ENCODE results near the gene NOTCH4.
A peak's percentile ranks its signal among the peaks of the same experiment; 100 is the strongest.

Gene NOTCH4

GRCh38 chr6:32178547-32179440, 45.1 kb downstream of the NOTCH4 start:
- DNase-seq, result peak; percentile 60

- DNase-seq, result peak; percentile 100
Observed at GRCh38 chr6:32177788-32178546, 45.9 kb downstream of the NOTCH4 start, which contains the start of gene RNF5. Gene RNF5, plus strand, starts transcription at chr6:32178405. Its CDS starts 107 bp downstream, at chr6:32178512.

GRCh38 chr6:32177183-32177787, 46.6 kb downstream of the NOTCH4 start:
- DNase-seq, result peak; percentile 88

GRCh38 chr6:32176476-32177182, 47.2 kb downstream of the NOTCH4 start:
- peak; percentile 69 for DNase-seq

- peak; percentile 98 for DNase-seq
Observed at GRCh38 chr6:32175711-32176475, 48.0 kb downstream of the NOTCH4 start, which contains the start of gene AGPAT1. Gene AGPAT1, minus strand, starts transcription at chr6:32176084. Its CDS starts 4,588 bp downstream, at chr6:32171496.

- no peak for DNase-seq
Observed at GRCh38 chr6:32175322-32175710, 48.6 kb downstream of the NOTCH4 start.

- no peak for DNase-seq
Observed at GRCh38 chr6:32174416-32174815, 49.5 kb downstream of the NOTCH4 start.

- DNase-seq, result no peak
Observed at GRCh38 chr6:32173051-32173727, 50.7 kb downstream of the NOTCH4 start.

- DNase-seq, result no peak
Observed at GRCh38 chr6:32171234-32171633, 52.6 kb downstream of the NOTCH4 start.

- DNase-seq, result no peak
Observed at GRCh38 chr6:32170294-32170693, 53.6 kb downstream of the NOTCH4 start.

GRCh38 chr6:32168807-32169591, 54.9 kb downstream of the NOTCH4 start:
- DNase-seq, result no peak

GRCh38 chr6:32168350-32168749, 55.5 kb downstream of the NOTCH4 start:
- no peak for DNase-seq

GRCh38 chr6:32167761-32168262, 56.1 kb downstream of the NOTCH4 start:
- DNase-seq, result no peak

- peak; percentile 88 for DNase-seq
Observed at GRCh38 chr6:32167154-32167760, 56.6 kb downstream of the NOTCH4 start.

- DNase-seq, result peak; percentile 89
Observed at GRCh38 chr6:32166411-32167061, 57.3 kb downstream of the NOTCH4 start.

GRCh38 chr6:32164295-32164694, 59.6 kb downstream of the NOTCH4 start, which contains the start of gene EGFL8:
Gene EGFL8, plus strand, starts transcription at chr6:32164595. Its CDS starts 1,571 bp downstream, at chr6:32166166.
- DNase-seq, result no peak

GRCh38 chr6:32163559-32164258, 60.2 kb downstream of the NOTCH4 start:
- no peak for DNase-seq

- no peak for DNase-seq
Observed at GRCh38 chr6:32158052-32158451, 65.8 kb downstream of the NOTCH4 start.

Measured in DMS53 (cell line).